Lung (tissue), 12 donors: Measurements from ENCODE around the gene BCAS1. TPM values are rescaled to one million over a fixed set of nuclear protein-coding genes. Genes with fewer than 3 reads are reported as not detected.

Experiments
- ATAC-seq: fragments of 200-7000 bp; cut with Tn5 transposase; one replicate; pipeline ENCODE4 v1.9.1; 2020; ENCODE audit warnings: moderate number of reproducible peaks; ENCODE audit not compliant: insufficient read depth, low FRiP score
- DNase-seq, 3 donors: peaks; one replicate each; pipeline ENCODE4 v3.0.0-alpha.2; 2013 to 2017
- H3K27ac ChIP-seq, 2 donors: one replicate each; pipeline ENCODE4 v1.5.1; 2013; ENCODE audit warnings: mild to moderate bottlenecking in 2 of 2, moderate library complexity in 2 of 2, control low read depth in 1 of 2, inconsistent platforms in 1 of 2, low read depth in 1 of 2, low read length in 1 of 2
- H3K27me3 ChIP-seq, 3 donors: one replicate each; pipeline ENCODE4 v1.5.1; 2013; ENCODE audit warnings: low read length in 2 of 3; ENCODE audit not compliant: control insufficient read depth in 3 of 3, insufficient read depth in 3 of 3
- H3K36me3 ChIP-seq, 4 donors: one replicate each; pipeline ENCODE4 v1.5.1; 2013; ENCODE audit warnings: low read length in 4 of 4, mild to moderate bottlenecking in 1 of 4, moderate library complexity in 1 of 4; ENCODE audit not compliant: control insufficient read depth in 4 of 4, insufficient read depth in 4 of 4
- H3K4me1 ChIP-seq, 5 donors: one replicate each; pipeline ENCODE4 v1.5.1; 2013; ENCODE audit warnings: low read length in 5 of 5, mild to moderate bottlenecking in 2 of 5, moderate library complexity in 1 of 5; ENCODE audit not compliant: control insufficient read depth in 5 of 5, insufficient read depth in 5 of 5
- H3K4me3 ChIP-seq: one replicate; pipeline ENCODE4 v1.5.1; 2013; ENCODE audit warnings: mild to moderate bottlenecking, control low read depth, moderate library complexity
- H3K9ac ChIP-seq, 2 donors: one replicate each; pipeline ENCODE4 v1.5.1; 2013; ENCODE audit warnings: low read length in 2 of 2, control low read depth in 1 of 2; ENCODE audit not compliant: insufficient read depth in 1 of 2
- H3K9me3 ChIP-seq, 4 donors: one replicate each; pipeline ENCODE4 v1.5.1; 2013; ENCODE audit warnings: low read length in 3 of 4, mild to moderate bottlenecking in 1 of 4, moderate library complexity in 1 of 4; ENCODE audit not compliant: control insufficient read depth in 4 of 4, insufficient read depth in 3 of 4
- WGBS, 2 donors: extraction: QIAGEN DNeasy Blood & Tissue Kit; methylation state at CpG; one replicate each; pipeline ENCODE4 v1.1.7; 2013; 5-methylcytosine and 5-hydroxymethylcytosine counted together
- polyA plus RNA-seq, 2 donors: library from polyadenylated mRNA; stranded (reverse); fragments of 200-250 nt; gene quantifications; one replicate each; pipeline ENCODE4 v1.2.1, GENCODE V29; 2013
- total RNA-seq, 2 donors: library from RNA; depleted of rRNA in 1 of 2; stranded (reverse); fragments of >200 nt in 1 of 2; gene quantifications; one replicate each; pipeline ENCODE4 v1.2.1, GENCODE V29; 2014 to 2021
- TF ChIP-seq, protein P1 (sequence below): IDR thresholded peaks from 2 replicates; pipeline ENCODE4 v1.5.1; 2012; ENCODE audit warnings: mild to moderate bottlenecking; ENCODE audit errors: control extremely low read depth, extremely low read depth
- donor health status: control.
- donor health status: control.
- donor health status: Bipolar disorder and iron deficiency.
- donor health status: healthy.
- donor health status: DM: yes; HTN: yes; CAD: no.

Gene BCAS1
- total and polyA plus RNA-seq, 4 donors: 1.2 to 4.0 (median 2.3) TPM

DNA sequence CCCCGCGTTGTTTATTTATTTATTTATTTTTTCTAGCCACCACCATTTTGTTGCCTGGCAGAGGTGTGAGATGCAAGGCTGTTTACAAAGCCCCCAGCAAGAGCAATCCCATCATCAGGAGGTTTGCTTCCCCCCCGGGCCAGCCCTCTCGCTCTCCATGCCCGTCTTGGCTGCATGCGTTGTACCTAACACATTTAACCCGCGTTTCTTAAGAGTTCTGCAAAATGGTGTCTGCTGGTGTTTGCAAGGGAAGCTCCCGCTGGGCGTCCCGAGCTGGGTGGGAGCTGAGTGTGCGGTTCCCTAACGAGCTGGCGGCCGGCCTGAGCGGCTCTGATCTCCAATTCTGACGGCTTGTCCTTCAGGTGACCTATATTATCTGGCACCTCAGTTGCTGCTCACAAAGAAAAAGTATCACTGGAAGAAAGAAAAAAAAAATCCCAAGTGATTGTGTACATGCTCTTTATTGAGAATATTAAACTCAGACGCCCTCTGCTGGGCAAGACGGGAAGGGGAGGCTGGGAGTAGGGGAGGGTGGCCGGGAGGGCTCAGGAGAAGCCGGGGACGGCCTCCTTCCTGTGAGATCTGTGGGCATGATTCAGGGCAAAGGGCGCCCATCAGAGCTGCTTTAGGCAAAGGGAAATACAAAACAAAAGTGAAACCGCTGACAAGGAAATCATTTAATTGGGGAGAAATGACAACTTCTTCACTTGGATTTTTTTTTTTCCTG is 154.8 kb downstream of the BCAS1 start:
- TF ChIP-seq, protein P1, sequence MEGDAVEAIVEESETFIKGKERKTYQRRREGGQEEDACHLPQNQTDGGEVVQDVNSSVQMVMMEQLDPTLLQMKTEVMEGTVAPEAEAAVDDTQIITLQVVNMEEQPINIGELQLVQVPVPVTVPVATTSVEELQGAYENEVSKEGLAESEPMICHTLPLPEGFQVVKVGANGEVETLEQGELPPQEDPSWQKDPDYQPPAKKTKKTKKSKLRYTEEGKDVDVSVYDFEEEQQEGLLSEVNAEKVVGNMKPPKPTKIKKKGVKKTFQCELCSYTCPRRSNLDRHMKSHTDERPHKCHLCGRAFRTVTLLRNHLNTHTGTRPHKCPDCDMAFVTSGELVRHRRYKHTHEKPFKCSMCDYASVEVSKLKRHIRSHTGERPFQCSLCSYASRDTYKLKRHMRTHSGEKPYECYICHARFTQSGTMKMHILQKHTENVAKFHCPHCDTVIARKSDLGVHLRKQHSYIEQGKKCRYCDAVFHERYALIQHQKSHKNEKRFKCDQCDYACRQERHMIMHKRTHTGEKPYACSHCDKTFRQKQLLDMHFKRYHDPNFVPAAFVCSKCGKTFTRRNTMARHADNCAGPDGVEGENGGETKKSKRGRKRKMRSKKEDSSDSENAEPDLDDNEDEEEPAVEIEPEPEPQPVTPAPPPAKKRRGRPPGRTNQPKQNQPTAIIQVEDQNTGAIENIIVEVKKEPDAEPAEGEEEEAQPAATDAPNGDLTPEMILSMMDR: peak; percentile 75
- DNase-seq: peak; percentile 95 to 97 (median 96)
- Histone ChIP-seq H3K4me1 (peaks cover 1 to 34% (median 17%) of the 10 kb centered on the region in 5 donors), H3K9ac (peak overlapping the region; percentile 72 to 95), H3K9me3 (no peaks in the 10 kb centered on the region), H3K27ac (peak overlapping the region; percentile 69 to 96), H3K27me3 (no peaks in the 10 kb centered on the region), H3K36me3 (no peaks in the 10 kb centered on the region), H3K4me3 (peak overlapping the region; percentile 24)
- ATAC-seq: peak; percentile 97
- WGBS, 2 donors: 0 to 1% methylated on average over 24 of the region's 24 CpGs

DNA sequence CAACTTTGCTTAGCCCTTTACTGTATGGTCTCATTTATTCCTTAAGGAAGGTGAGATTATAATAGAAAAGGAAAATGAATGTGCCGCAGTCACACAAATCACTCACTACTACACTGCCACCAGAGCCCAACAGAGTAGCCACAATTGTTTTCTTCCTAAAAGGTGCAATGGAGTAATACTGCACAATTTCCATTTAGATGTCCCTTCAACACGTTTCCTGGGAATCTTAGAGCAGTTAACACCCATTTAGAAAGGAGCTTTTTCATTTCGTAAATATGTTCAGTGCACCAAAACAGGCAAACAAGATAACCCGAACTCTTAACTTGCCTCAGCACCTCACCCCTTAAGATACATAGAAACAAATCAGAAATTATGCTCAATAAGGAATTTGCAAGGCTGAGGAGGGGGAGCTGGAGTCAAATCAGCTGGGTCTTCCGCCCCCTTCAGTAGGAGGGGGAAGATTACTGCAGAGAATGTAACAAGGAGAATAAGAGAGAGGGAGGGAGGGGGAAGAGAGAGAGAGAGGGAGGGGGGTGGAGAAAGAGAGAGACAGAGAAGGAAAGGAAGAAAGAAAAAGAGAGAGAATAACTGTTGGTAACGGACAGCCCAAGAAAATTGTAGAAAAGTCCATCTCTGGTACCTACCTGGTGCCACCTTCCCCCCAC is 155.5 kb downstream of the BCAS1 start:
- H3K36me3 ChIP-seq: no peaks in the 10 kb centered on the region
- H3K9me3 ChIP-seq: no peaks in the 10 kb centered on the region
- peaks cover 1 to 34% (median 17%) of the 10 kb centered on the region in 5 donors for H3K4me1 ChIP-seq
- DNase-seq: peak; percentile 61 to 88 (median 87)
- no peak for ATAC-seq
- H3K27ac ChIP-seq: peak overlapping the region; percentile 69 to 96
- H3K9ac ChIP-seq: peak overlapping the region; percentile 72 to 95
- H3K27me3 ChIP-seq: no peaks in the 10 kb centered on the region
- H3K4me3 ChIP-seq: no peak overlapping the region
- WGBS, 2 donors: 37 to 45% methylated on average over 6 of the region's 6 CpGs
- TF ChIP-seq, protein P1: no peak

DNA sequence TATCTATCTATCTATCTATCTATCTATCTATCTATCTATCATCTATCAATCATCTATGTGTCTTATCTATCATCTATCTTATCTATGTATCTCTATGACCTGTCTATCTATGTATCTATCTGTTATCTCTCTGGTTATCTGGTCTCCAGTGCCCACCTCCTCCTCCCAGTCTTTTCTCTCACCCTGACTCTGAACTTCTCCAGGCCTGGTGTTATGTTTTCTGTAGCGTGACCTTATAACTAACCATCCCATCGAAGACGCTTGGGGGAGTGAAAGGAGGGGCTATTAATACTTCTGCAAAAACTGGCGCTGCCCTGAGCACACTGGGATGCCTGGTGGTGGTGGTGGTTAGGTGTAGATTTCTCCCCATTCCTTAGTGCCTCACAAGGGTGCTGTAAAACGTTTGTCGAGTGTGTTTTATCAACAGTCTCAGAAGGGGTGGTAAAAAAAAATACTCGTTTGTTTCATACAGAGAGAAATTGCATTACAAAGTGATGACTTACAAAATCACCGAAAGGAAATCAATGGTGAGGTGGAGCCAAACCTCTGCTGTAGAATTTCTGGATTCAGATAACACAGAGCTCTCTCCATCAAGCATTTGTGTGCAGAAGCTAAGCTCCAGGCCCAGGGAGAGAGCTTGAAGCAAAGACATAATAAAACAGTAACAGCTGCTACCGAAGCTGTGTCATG is 156.2 kb downstream of the BCAS1 start:
- Histone ChIP-seq H3K9me3 (no peaks in the 10 kb centered on the region), H3K36me3 (no peaks in the 10 kb centered on the region), H3K4me1 (peaks cover 1 to 34% (median 17%) of the 10 kb centered on the region in 5 donors), H3K9ac (peak overlapping the region in 1 of 2 donors; percentile 50), H3K27me3 (no peaks in the 10 kb centered on the region), H3K4me3 (no peak overlapping the region), H3K27ac (no peak overlapping the region)
- TF ChIP-seq, protein P1: no peak
- 36 to 53% methylated on average over 9 of the region's 9 CpGs for WGBS, 2 donors
- ATAC-seq (no peak), DNase-seq (peak in 2 of 3 donors; percentile 64 to 65)
